GM12874 (cell line): Measurements from ENCODE around the gene CCSER1.

ENCODE experiments used
- TF ChIP-seq, protein P1 (sequence below): IDR thresholded peaks from 2 replicates; pipeline ENCODE4 v1.5.1; 2011; ENCODE audit warnings: low read depth, mild to moderate bottlenecking, control low read depth, low read length, moderate library complexity; ENCODE audit not compliant: insufficient read depth

Gene CCSER1

DNA sequence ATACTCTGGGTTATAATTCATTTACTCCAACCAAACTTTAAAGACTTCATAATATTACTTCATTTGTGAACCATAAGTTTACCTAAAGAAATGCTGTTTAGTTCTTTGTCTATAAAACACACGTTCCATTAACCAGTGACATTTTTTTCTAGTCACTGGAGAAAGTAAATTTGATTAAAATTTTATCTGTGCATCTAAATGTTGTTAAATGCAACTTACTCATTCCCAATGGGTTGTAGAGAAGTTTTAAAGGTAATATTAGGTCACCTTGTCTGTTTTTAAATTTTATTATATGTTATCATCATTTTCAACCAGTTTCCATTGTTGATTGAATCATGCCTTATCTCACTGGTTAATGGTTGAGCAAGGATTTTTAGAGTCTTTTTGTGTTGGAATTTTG lies 401.4 kb downstream of the CCSER1 start:
- TF ChIP-seq, protein P1, sequence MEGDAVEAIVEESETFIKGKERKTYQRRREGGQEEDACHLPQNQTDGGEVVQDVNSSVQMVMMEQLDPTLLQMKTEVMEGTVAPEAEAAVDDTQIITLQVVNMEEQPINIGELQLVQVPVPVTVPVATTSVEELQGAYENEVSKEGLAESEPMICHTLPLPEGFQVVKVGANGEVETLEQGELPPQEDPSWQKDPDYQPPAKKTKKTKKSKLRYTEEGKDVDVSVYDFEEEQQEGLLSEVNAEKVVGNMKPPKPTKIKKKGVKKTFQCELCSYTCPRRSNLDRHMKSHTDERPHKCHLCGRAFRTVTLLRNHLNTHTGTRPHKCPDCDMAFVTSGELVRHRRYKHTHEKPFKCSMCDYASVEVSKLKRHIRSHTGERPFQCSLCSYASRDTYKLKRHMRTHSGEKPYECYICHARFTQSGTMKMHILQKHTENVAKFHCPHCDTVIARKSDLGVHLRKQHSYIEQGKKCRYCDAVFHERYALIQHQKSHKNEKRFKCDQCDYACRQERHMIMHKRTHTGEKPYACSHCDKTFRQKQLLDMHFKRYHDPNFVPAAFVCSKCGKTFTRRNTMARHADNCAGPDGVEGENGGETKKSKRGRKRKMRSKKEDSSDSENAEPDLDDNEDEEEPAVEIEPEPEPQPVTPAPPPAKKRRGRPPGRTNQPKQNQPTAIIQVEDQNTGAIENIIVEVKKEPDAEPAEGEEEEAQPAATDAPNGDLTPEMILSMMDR: no peak

GRCh38 chr4:90536408-90536807 lies 409.2 kb downstream of the CCSER1 start:
- TF ChIP-seq, protein P1: no peak

DNA sequence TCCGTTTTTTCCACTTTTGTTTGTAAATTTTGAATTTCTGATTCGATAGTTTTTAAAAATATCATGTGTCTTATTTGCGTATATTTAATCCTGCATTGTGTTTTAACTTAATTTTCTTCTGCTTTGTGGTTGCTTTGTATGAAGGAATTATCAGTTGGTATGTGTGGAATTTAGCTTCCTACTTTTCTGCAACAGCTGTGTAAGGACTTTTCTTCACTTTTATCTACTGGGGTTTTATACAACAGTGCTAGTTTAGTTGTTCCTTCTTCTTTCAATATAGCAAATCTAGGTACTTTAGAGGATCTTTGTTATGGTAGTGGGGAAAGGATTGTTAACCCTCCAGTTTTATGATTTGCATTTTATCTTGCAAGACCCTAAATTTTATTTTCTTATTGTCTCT lies 410.3 kb downstream of the CCSER1 start:
- TF ChIP-seq, protein P1: no peak

- TF ChIP-seq, protein P1: no peak
Observed at GRCh38 chr4:90540536-90540935, 413.3 kb downstream of the CCSER1 start.

DNA sequence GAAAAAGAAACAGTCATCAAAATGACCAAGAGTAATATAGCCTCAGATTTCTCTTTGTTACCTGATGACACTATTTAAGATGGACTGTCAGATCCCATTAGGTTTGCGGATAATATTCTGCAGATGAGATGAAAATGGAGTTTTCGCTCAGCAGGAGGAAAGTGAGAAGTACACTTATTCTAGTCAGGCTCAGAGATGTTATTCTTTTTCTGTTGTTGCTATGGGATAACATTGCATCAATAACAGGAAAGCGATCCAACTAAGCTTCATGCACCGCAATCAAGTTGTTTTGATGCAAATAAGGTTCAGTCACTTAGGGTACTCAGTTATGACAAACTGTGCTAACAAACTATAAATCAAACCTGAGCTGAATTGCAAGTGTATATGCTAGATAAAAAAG lies 415.0 kb downstream of the CCSER1 start:
- TF ChIP-seq, protein P1: no peak

- TF ChIP-seq, protein P1: no peak
Observed at GRCh38 chr4:90543419-90544170, 416.4 kb downstream of the CCSER1 start.

- TF ChIP-seq, protein P1: no peak
Observed at GRCh38 chr4:90544532-90545045, 417.4 kb downstream of the CCSER1 start.
